Activated CD4-positive, CD25-positive, alpha-beta regulatory T cell treated with anti-CD3 and anti-CD28 coated beads, Interleukin-2, amount 50 U/mL, for 24 hours (primary cell): ENCODE data around the gene IL36G.
A peak's percentile ranks its signal among the peaks of the same experiment; 100 is the strongest.
"Not testable (repeated sequence)": the region's sequence is repeated elsewhere in the genome, so short reads cannot be mapped to it uniquely, and the experiment has no call there.

Source experiments
- ATAC-seq, 2 donors: fragments of 150-1000 bp; cut with Tn5 transposase; one replicate each; pipeline ENCODE4 v1.10.0; 2021; ENCODE audit warnings: mild to moderate bottlenecking in 1 of 2, moderate library complexity in 1 of 2

Gene IL36G

GRCh38 chr2:112977559-112978056, at the start of gene IL36G:
TSS of gene IL36G (plus strand) at chr2:112978006. CDS start at chr2:112978639, 633 bp downstream.
- no peak for ATAC-seq

GRCh38 chr2:112933261-112933660, 44.5 kb upstream of the IL36G start:
- ATAC-seq: no peak

GRCh38 chr2:112934117-112934516, 43.7 kb upstream of the IL36G start:
- not testable (repeated sequence) for ATAC-seq

GRCh38 chr2:112936927-112937232, 40.9 kb upstream of the IL36G start:
- ATAC-seq: no peak

GRCh38 chr2:112938904-112939303, 38.9 kb upstream of the IL36G start:
- no peak for ATAC-seq

GRCh38 chr2:112939425-112939824, 38.4 kb upstream of the IL36G start:
- no peak for ATAC-seq

GRCh38 chr2:112940859-112941625, 36.8 kb upstream of the IL36G start:
- ATAC-seq: no peak

- peak; percentile 58 to 73 for ATAC-seq
Measured at GRCh38 chr2:112941753-112942653, 35.8 kb upstream of the IL36G start.

- no peak for ATAC-seq
Measured at GRCh38 chr2:112942654-112943002, 35.2 kb upstream of the IL36G start.

- ATAC-seq: no peak
Measured at GRCh38 chr2:112944971-112945370, 32.8 kb upstream of the IL36G start.

GRCh38 chr2:112946086-112946485, 31.7 kb upstream of the IL36G start:
- no peak for ATAC-seq

- no peak for ATAC-seq
Measured at GRCh38 chr2:112947374-112947773, 30.4 kb upstream of the IL36G start.

- ATAC-seq: no peak
Measured at GRCh38 chr2:112949456-112949855, 28.4 kb upstream of the IL36G start.

GRCh38 chr2:112954364-112954763, 23.4 kb upstream of the IL36G start:
- ATAC-seq: no peak

GRCh38 chr2:112957511-112957910, 20.3 kb upstream of the IL36G start:
- no peak for ATAC-seq

GRCh38 chr2:112958428-112959108, 19.2 kb upstream of the IL36G start:
- ATAC-seq: peak; percentile 73 to 82

GRCh38 chr2:112959109-112959812, 18.5 kb upstream of the IL36G start:
- no peak for ATAC-seq

- no peak for ATAC-seq
Measured at GRCh38 chr2:112960230-112960825, 17.5 kb upstream of the IL36G start.

GRCh38 chr2:112962308-112963175, 15.3 kb upstream of the IL36G start:
- ATAC-seq: peak in 1 of 2 donors; percentile 13

- ATAC-seq: no peak
Measured at GRCh38 chr2:112967023-112967422, 10.8 kb upstream of the IL36G start.

- peak in 1 of 2 donors; percentile 62 for ATAC-seq
Measured at GRCh38 chr2:112972423-112973086, 5.3 kb upstream of the IL36G start.
